ENCODE results near the gene NUP210L. TPM values are rescaled to one million over a fixed set of nuclear protein-coding genes. Genes with fewer than 3 reads are reported as not detected.

NUP210L gene
- total and polyA plus RNA-seq, 4 donors: 0.08 TPM; not detected in 3

GRCh38 chr1:153944827-153945117 lies 210.1 kb downstream of the NUP210L start:
- peaks cover 14 to 38% (median 24%) of the 10 kb centered on the region in 4 donors for H3K4me1 ChIP-seq (ENCODE audit: control insufficient read depth in 4 of 4, insufficient read depth in 4 of 4, low read length in 3 of 4)

GRCh38 chr1:153944005-153944826 lies 210.7 kb downstream of the NUP210L start:
- no peak for DNase-seq (ENCODE audit: low spot score)
- H3K36me3 ChIP-seq (ENCODE audit: control insufficient read depth in 4 of 4, insufficient read depth in 3 of 4, low read depth in 1 of 4, low read length in 3 of 4): peaks cover 5 to 39% (median 16%) of the 10 kb centered on the region in 4 donors
- no peak overlapping the region for H3K4me3 ChIP-seq (ENCODE audit: low read depth in 1 of 3, low read length in 3 of 3)
- TF ChIP-seq ATF3 (IDR thresholded peaks at IDR 0.05) (no peak), HNF4G (IDR thresholded peaks at IDR 0.05) (no peak), REST (IDR thresholded peaks at IDR 0.05) (no peak), TAF1 (conservative IDR thresholded peaks at IDR 0.05) (no peak), RAD21 (IDR thresholded peaks at IDR 0.05) (no peak), YY1 (IDR thresholded peaks at IDR 0.05) (no peak), NR2F2 (IDR thresholded peaks at IDR 0.05) (no peak), RXRA (IDR thresholded peaks at IDR 0.05) (no peak), MAX (IDR thresholded peaks at IDR 0.05) (no peak), SP1 (IDR thresholded peaks at IDR 0.05) (no peak), EGR1 (IDR thresholded peaks at IDR 0.05; ENCODE audit: low read depth in 2 of 2) (no peak), HNF4A (conservative IDR thresholded peaks at IDR 0.05) (no peak), JUND (IDR thresholded peaks at IDR 0.05) (no peak), FOXA2 (IDR thresholded peaks at IDR 0.05) (no peak), CTCF (IDR thresholded peaks at IDR 0.05; ENCODE audit: low read depth, low read length, missing input control) (no peak)
- WGBS: 91% methylated on average over 15 of the region's 15 CpGs
- H3K27ac ChIP-seq (ENCODE audit: low read depth in 1 of 2, low read length in 2 of 2): peak overlapping the region; percentile 94 to 95
- H3K27me3 ChIP-seq (ENCODE audit: control insufficient read depth in 4 of 4, insufficient read depth in 4 of 4, low read length in 3 of 4): no peaks in the 10 kb centered on the region
- H3K4me1 ChIP-seq (ENCODE audit: control insufficient read depth in 4 of 4, insufficient read depth in 4 of 4, low read length in 3 of 4): peaks cover 14 to 38% (median 24%) of the 10 kb centered on the region in 4 donors
- peak overlapping the region in 1 of 2 donors; percentile 56 for H3K9ac ChIP-seq (ENCODE audit: low read depth in 1 of 2, low read length in 2 of 2)
- no peaks in the 10 kb centered on the region for H3K9me3 ChIP-seq (ENCODE audit: control insufficient read depth in 4 of 4, low read length in 3 of 4)

More at GRCh38 chr1:153944827-153945117, 210.1 kb downstream of the NUP210L start:
- H3K9me3 ChIP-seq (ENCODE audit: control insufficient read depth in 4 of 4, low read length in 3 of 4): no peaks in the 10 kb centered on the region
- no peaks in the 10 kb centered on the region for H3K27me3 ChIP-seq (ENCODE audit: control insufficient read depth in 4 of 4, insufficient read depth in 4 of 4, low read length in 3 of 4)
- no peak for DNase-seq (ENCODE audit: low spot score)
- H3K9ac ChIP-seq (ENCODE audit: low read depth in 1 of 2, low read length in 2 of 2): peak overlapping the region in 1 of 2 donors; percentile 56
- TF ChIP-seq SP1 (IDR thresholded peaks at IDR 0.05): no peak
- no peak for TF ChIP-seq CTCF (IDR thresholded peaks at IDR 0.05; ENCODE audit: low read depth, low read length, missing input control)
- TF ChIP-seq HNF4A (conservative IDR thresholded peaks at IDR 0.05): no peak
- TF ChIP-seq ZBTB33 (IDR thresholded peaks at IDR 0.05): no peak
- peak overlapping the region; percentile 94 to 95 for H3K27ac ChIP-seq (ENCODE audit: low read depth in 1 of 2, low read length in 2 of 2)
- WGBS: 76% methylated on average over 3 of the region's 3 CpGs
- peak overlapping the region; percentile 22 to 97 (median 80) for H3K4me3 ChIP-seq (ENCODE audit: low read depth in 1 of 3, low read length in 3 of 3)
- peaks cover 5 to 35% (median 16%) of the 10 kb centered on the region in 4 donors for H3K36me3 ChIP-seq (ENCODE audit: control insufficient read depth in 4 of 4, insufficient read depth in 3 of 4, low read depth in 1 of 4, low read length in 3 of 4)

Data from liver (tissue), 9 donors.